Neural cell (in vitro differentiated cells): ENCODE measurements around the gene ABCC3. TPM values are rescaled to one million over a fixed set of nuclear protein-coding genes. Genes with fewer than 3 reads are reported as not detected.
A peak's percentile ranks its signal among the peaks of the same experiment; 100 is the strongest.

ENCODE experiments used
- H2AFZ ChIP-seq: fragments of 200-600, 300-800 bp; sonication (generic), shearing (Covaris generic); 2 replicates; pipeline ENCODE4 v1.6.0; 2014; ENCODE audit warnings: low read depth, mild to moderate bottlenecking, antibody characterized with exemption, low read length, moderate library complexity
- H3F3A ChIP-seq: fragments of 200-600 bp; shearing (Covaris generic); 2 replicates; pipeline ENCODE4 v1.6.1; 2016; ENCODE audit warnings: mild to moderate bottlenecking, moderate library complexity, mixed read lengths, antibody characterized with exemption, low read length; ENCODE audit not compliant: insufficient read depth, poor library complexity, severe bottlenecking
- H3K27ac ChIP-seq: fragments of 200-600, 300-800 bp; sonication (generic), shearing (Covaris generic); 2 replicates; pipeline ENCODE4 v1.5.1; 2014; ENCODE audit warnings: mild to moderate bottlenecking, low read length, moderate library complexity
- H3K27me3 ChIP-seq: fragments of 300-800, 200-600 bp; sonication (generic), shearing (Covaris generic); 2 replicates; pipeline ENCODE4 v1.6.0; 2014; ENCODE audit warnings: mild to moderate bottlenecking, low read depth, low read length, moderate library complexity; ENCODE audit not compliant: insufficient read depth
- H3K36me3 ChIP-seq: fragments of 300-800, 200-600 bp; sonication (generic), shearing (Covaris generic); 2 replicates; pipeline ENCODE4 v1.5.1; 2014; ENCODE audit warnings: mild to moderate bottlenecking, antibody characterized with exemption, low read length, moderate library complexity; ENCODE audit not compliant: insufficient read depth
- H3K4me2 ChIP-seq: fragments of 300-800, 200-600 bp; sonication (generic), shearing (Covaris generic); 2 replicates; pipeline ENCODE4 v1.6.0; 2014; ENCODE audit warnings: mild to moderate bottlenecking, low read length
- H3K4me3 ChIP-seq: fragments of 300-800, 200-600 bp; sonication (generic), shearing (Covaris generic); 2 replicates; pipeline ENCODE4 v1.5.1; 2014; ENCODE audit warnings: mild to moderate bottlenecking, low read length, moderate library complexity
- H3K79me2 ChIP-seq: fragments of 200-600 bp; shearing (Covaris generic); replicated peaks from 2 replicates; pipeline ENCODE4 v1.6.0; 2014; ENCODE audit warnings: mild to moderate bottlenecking, low read length, moderate library complexity; ENCODE audit not compliant: insufficient read depth
- H3K9ac ChIP-seq: fragments of 300-800, 200-600 bp; sonication (generic), shearing (Covaris generic); 2 replicates; pipeline ENCODE4 v1.6.1; 2016; ENCODE audit warnings: mild to moderate bottlenecking, low read length, mixed read lengths
- H3K9me2 ChIP-seq: fragments of 200-600 bp; shearing (Covaris generic); 2 replicates; pipeline ENCODE4 v1.6.1; 2016; ENCODE audit warnings: mild to moderate bottlenecking, low read length, mixed read lengths; ENCODE audit not compliant: insufficient read depth
- H3K9me3 ChIP-seq: fragments of 200-600, 300-800 bp; sonication (generic), shearing (Covaris generic); 2 replicates; pipeline ENCODE4 v1.6.1; 2016; ENCODE audit warnings: mild to moderate bottlenecking, mixed run types, low read length, moderate library complexity, mixed read lengths
- H4K20me1 ChIP-seq: fragments of 200-600 bp; shearing (Covaris generic); 2 replicates; pipeline ENCODE4 v1.6.1; 2016; ENCODE audit warnings: mild to moderate bottlenecking, mixed run types; ENCODE audit not compliant: insufficient read depth
- CTCF ChIP-seq: fragments of 450-650 bp; IDR thresholded peaks from 2 replicates; pipeline ENCODE4 v1.5.1; 2014; ENCODE audit warnings: antibody characterized with exemption, mild to moderate bottlenecking, moderate library complexity; ENCODE audit not compliant: poor library complexity, severe bottlenecking
- EP300 ChIP-seq: fragments of 450-650 bp; conservative IDR thresholded peaks from 2 replicates; pipeline ENCODE4 v1.6.1; 2014; ENCODE audit warnings: antibody characterized with exemption, mild to moderate bottlenecking, moderate library complexity; ENCODE audit not compliant: poor library complexity, severe bottlenecking
- EZH2 ChIP-seq: fragments of 200-600, 300-800 bp; shearing (Covaris generic), sonication (generic); IDR thresholded peaks from 2 replicates; pipeline ENCODE4 v1.6.1; 2014; ENCODE audit warnings: antibody characterized with exemption, low read length, borderline replicate concordance, mild to moderate bottlenecking; ENCODE audit not compliant: insufficient read depth, poor library complexity, severe bottlenecking
- MXI1 ChIP-seq: fragments of 450-650 bp; conservative IDR thresholded peaks from 2 replicates; pipeline ENCODE4 v1.6.1; 2014; ENCODE audit warnings: antibody characterized with exemption, mild to moderate bottlenecking; ENCODE audit not compliant: poor library complexity, severe bottlenecking
- POLR2AphosphoS5 ChIP-seq: IDR thresholded peaks from 2 replicates; pipeline ENCODE4 v1.6.1; 2012
- RAD21 ChIP-seq: fragments of 450-650 bp; conservative IDR thresholded peaks from 2 replicates; pipeline ENCODE4 v1.6.1; 2014; ENCODE audit warnings: antibody characterized with exemption, mild to moderate bottlenecking, moderate library complexity
- REST ChIP-seq: IDR thresholded peaks from 2 replicates; pipeline ENCODE4 v1.6.1; 2012; ENCODE audit warnings: borderline replicate concordance
- SMC3 ChIP-seq: fragments of 450-650 bp; conservative IDR thresholded peaks from 2 replicates; pipeline ENCODE4 v1.6.1; 2014; ENCODE audit warnings: antibody characterized with exemption, mild to moderate bottlenecking, moderate library complexity; ENCODE audit not compliant: poor library complexity
- TAF1 ChIP-seq: IDR thresholded peaks from 2 replicates; pipeline ENCODE4 v1.6.1; 2012; ENCODE audit warnings: low read depth
- polyA plus RNA-seq: library from polyadenylated mRNA; depleted of rRNA; stranded (reverse); fragments of >200 nt; gene quantifications from 2 replicates; pipeline ENCODE4 v1.2.3, GENCODE V29; 2014

ABCC3 gene
- polyA plus RNA-seq, 1 donor from 2014 or later = not detected

- Histone ChIP-seq H3K9ac (peak overlapping the region; percentile 67), H3K79me2 (no peaks in the 10 kb centered on the region), H3K4me2 (peak overlapping the region; percentile 25), H3F3A (peaks cover 14% of the 10 kb centered on the region), H3K4me3 (peak overlapping the region; percentile 46), H3K9me2 (no peaks in the 10 kb centered on the region), H3K27me3 (peaks cover 41% of the 10 kb centered on the region), H2AFZ (no peak overlapping the region), H4K20me1 (no peaks in the 10 kb centered on the region), H3K36me3 (no peaks in the 10 kb centered on the region), H3K9me3 (no peaks in the 10 kb centered on the region), H3K27ac (peak overlapping the region; percentile 98)
- TF ChIP-seq CTCF (no peak), EZH2 (no peak), MXI1 (no peak), POLR2AphosphoS5 (no peak)
Measured at GRCh38 chr17:50631908-50632571, 2.6 kb upstream of the ABCC3 start.

- H3K4me3 ChIP-seq = no peak overlapping the region
- no peaks in the 10 kb centered on the region for H3K9me2 ChIP-seq
- no peaks in the 10 kb centered on the region for H3K9me3 ChIP-seq
- H3K4me2 ChIP-seq = no peak overlapping the region
- peaks cover 42% of the 10 kb centered on the region for H3K27me3 ChIP-seq
- H3K27ac ChIP-seq = no peak overlapping the region
- no peak overlapping the region for H2AFZ ChIP-seq
- H3K79me2 ChIP-seq = no peaks in the 10 kb centered on the region
- H3K9ac ChIP-seq = no peak overlapping the region
- H3F3A ChIP-seq = peaks cover 14% of the 10 kb centered on the region
- H3K36me3 ChIP-seq = no peaks in the 10 kb centered on the region
- TF ChIP-seq MXI1 = no peak
- TF ChIP-seq CTCF = no peak
- TF ChIP-seq REST = no peak
- no peak for TF ChIP-seq EP300
- no peak for TF ChIP-seq TAF1
- TF ChIP-seq POLR2AphosphoS5 = no peak
- TF ChIP-seq RAD21 = no peak
- no peak for TF ChIP-seq SMC3
- TF ChIP-seq EZH2 = no peak
- H4K20me1 ChIP-seq = no peaks in the 10 kb centered on the region
Measured at GRCh38 chr17:50632637-50633036, 2.0 kb upstream of the ABCC3 start.
